Gastrocnemius medialis (tissue), 4 donors: ENCODE data around the gene ATG7. TPM values are rescaled to one million over a fixed set of nuclear protein-coding genes. Genes with fewer than 3 reads are reported as not detected.

Experiments
- ATAC-seq, 2 donors: fragments of 150-250 bp; one replicate each; pipeline ENCODE4 v1.9.1; 2016
- DNase-seq, 2 donors: peaks; one replicate each; pipeline ENCODE4 v3.0.0-alpha.2; 2019
- H3K27ac ChIP-seq, 4 donors: fragments of 200-600 bp; sonication (generic); 1 replicate in 1 of 4; 2 replicates in 3 of 4; pipeline ENCODE4 v1.5.1; 2016 to 2018; ENCODE audit warnings: mild to moderate bottlenecking in 2 of 4, moderate library complexity in 1 of 4
- H3K27me3 ChIP-seq, 3 donors: fragments of 200-600 bp; sonication (generic) in 2 of 3; 1 replicate in 1 of 3; 2 replicates in 2 of 3; pipeline versions ENCODE4 v1.5.1 to v1.6.0; 2016 to 2019; ENCODE audit warnings: mild to moderate bottlenecking in 1 of 3, moderate library complexity in 1 of 3
- H3K36me3 ChIP-seq, 2 donors: fragments of 200-600 bp; sonication (generic) in 1 of 2; one replicate each; pipeline ENCODE4 v1.5.1; 2017 to 2018
- H3K4me1 ChIP-seq, 2 donors: fragments of 200-600 bp; sonication (generic) in 1 of 2; one replicate each; pipeline ENCODE4 v1.5.1; 2016 to 2017; ENCODE audit warnings: mild to moderate bottlenecking in 2 of 2
- H3K4me3 ChIP-seq, 4 donors: fragments of 200-600 bp; sonication (generic) in 3 of 4; 1 replicate in 1 of 4; 2 replicates in 3 of 4; pipeline ENCODE4 v1.5.1; 2016 to 2019; ENCODE audit warnings: mild to moderate bottlenecking in 2 of 4
- H3K9me3 ChIP-seq, 3 donors: fragments of 200-600 bp; sonication (generic) in 2 of 3; 1 replicate in 1 of 3; 2 replicates in 2 of 3; pipeline ENCODE4 v1.5.1; 2016 to 2019
- CTCF ChIP-seq, 5 experiments: fragments of 450-650 bp in 3 of 5; fragments of 200-600 bp in 2 of 5; sonication (generic) in 2 of 5; IDR thresholded peaks in 4 of 5; conservative IDR thresholded peaks in 1 of 5; 1 replicate in 4 of 5; 2 replicates in 1 of 5; pipeline ENCODE4 v1.5.1; 2016 to 2019; ENCODE audit warnings: antibody characterized with exemption in 5 of 5, mild to moderate bottlenecking in 3 of 5, moderate library complexity in 3 of 5
- POLR2A ChIP-seq, 2 donors: fragments of 450-650 bp; IDR thresholded peaks; one replicate each; pipeline ENCODE4 v1.6.1; 2017; ENCODE audit warnings: antibody characterized with exemption in 2 of 2, mild to moderate bottlenecking in 2 of 2, moderate library complexity in 2 of 2
- in situ Hi-C, 4 donors: fragments of 200-750 bp; cut with MboI; loops; one replicate each; pipeline versions ENCODE4 v1.15.0 to v1.8.0; 2017; ENCODE audit warnings: low sequenced_read_pairs in 4 of 4
- intact Hi-C: fragments of 100-400 bp; cut with DNase I; formaldehyde crosslinking; loops from one replicate; pipeline ENCODE4 v1.15.1; 2023; ENCODE audit warnings: low total_unique reads
- total RNA-seq, 4 donors: library from RNA; depleted of rRNA; stranded (reverse); fragments of >200 nt; gene quantifications; one replicate each; pipeline versions ENCODE4 v1.1.0 to v1.2.3, GENCODE V29; 2016

Gene ATG7
- total RNA-seq, 4 donors from 2014 or later, result 13.5 to 29.2 (median 15.0) TPM

DNA sequence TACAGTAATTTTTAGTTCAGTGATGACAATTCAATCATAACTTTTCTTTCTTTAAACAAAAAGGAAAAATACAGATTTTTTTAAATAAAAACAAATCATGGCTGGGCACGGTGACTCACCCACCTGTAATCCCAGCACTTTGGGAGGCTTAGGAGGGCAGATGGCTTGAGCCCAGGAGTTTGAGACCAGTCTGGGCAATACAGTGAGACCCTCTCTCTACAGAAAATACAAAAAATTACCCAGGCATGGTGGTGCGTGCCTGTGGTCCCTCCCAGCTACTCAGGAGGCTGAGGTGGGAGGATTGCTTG lies 25.6 kb upstream of the ATG7 start:
- no peaks in the 10 kb centered on the region for H3K9me3 ChIP-seq
- H3K36me3 ChIP-seq, result no peaks in the 10 kb centered on the region
- in situ Hi-C loops, result loop anchor here in 1 of 4 donors (25.0 kb wide), 1 partner anchor 91 kb away; no protein-coding TSS in a partner anchor
- TF ChIP-seq POLR2A (IDR thresholded peaks at IDR 0.05) (no peak), CTCF (IDR thresholded peaks at IDR 0.05 in 4 of 5, conservative IDR thresholded peaks at IDR 0.05 in 1 of 5) (no peak)
- H3K27me3 ChIP-seq, result no peaks in the 10 kb centered on the region
- intact Hi-C loops, result no loop called here
- DNase-seq, result no peak
- no peak for ATAC-seq
- no peak overlapping the region for H3K4me3 ChIP-seq
- no peaks in the 10 kb centered on the region for H3K4me1 ChIP-seq
- H3K27ac ChIP-seq, result no peak overlapping the region

- DNase-seq, result no peak
- no peak for TF ChIP-seq POLR2A (IDR thresholded peaks at IDR 0.05)
- TF ChIP-seq CTCF (IDR thresholded peaks at IDR 0.05 in 4 of 5, conservative IDR thresholded peaks at IDR 0.05 in 1 of 5), result no peak
- H3K9me3 ChIP-seq, result no peaks in the 10 kb centered on the region
- H3K27me3 ChIP-seq, result no peaks in the 10 kb centered on the region
- intact Hi-C loops (no loop called here), in situ Hi-C loops (loop anchor here in 1 of 4 donors (25.0 kb wide), 1 partner anchor 90 kb away; no protein-coding TSS in a partner anchor)
- H3K4me1 ChIP-seq, result no peaks in the 10 kb centered on the region
- no peaks in the 10 kb centered on the region for H3K36me3 ChIP-seq
- H3K27ac ChIP-seq, result no peak overlapping the region
- no peak for ATAC-seq
- no peak overlapping the region for H3K4me3 ChIP-seq
Observed at GRCh38 chr3:11247362-11247761, 24.8 kb upstream of the ATG7 start.

GRCh38 chr3:11248596-11248995 lies 23.6 kb upstream of the ATG7 start:
- Histone ChIP-seq H3K36me3 (no peaks in the 10 kb centered on the region), H3K4me1 (no peaks in the 10 kb centered on the region), H3K4me3 (no peak overlapping the region), H3K27ac (no peak overlapping the region), H3K9me3 (no peaks in the 10 kb centered on the region), H3K27me3 (no peaks in the 10 kb centered on the region)
- ATAC-seq (no peak), DNase-seq (no peak)
- in situ Hi-C loops (loop anchor here in 1 of 4 donors (25.0 kb wide), 1 partner anchor 89 kb away; no protein-coding TSS in a partner anchor), intact Hi-C loops (no loop called here)
- no peak for TF ChIP-seq POLR2A (IDR thresholded peaks at IDR 0.05)

DNA sequence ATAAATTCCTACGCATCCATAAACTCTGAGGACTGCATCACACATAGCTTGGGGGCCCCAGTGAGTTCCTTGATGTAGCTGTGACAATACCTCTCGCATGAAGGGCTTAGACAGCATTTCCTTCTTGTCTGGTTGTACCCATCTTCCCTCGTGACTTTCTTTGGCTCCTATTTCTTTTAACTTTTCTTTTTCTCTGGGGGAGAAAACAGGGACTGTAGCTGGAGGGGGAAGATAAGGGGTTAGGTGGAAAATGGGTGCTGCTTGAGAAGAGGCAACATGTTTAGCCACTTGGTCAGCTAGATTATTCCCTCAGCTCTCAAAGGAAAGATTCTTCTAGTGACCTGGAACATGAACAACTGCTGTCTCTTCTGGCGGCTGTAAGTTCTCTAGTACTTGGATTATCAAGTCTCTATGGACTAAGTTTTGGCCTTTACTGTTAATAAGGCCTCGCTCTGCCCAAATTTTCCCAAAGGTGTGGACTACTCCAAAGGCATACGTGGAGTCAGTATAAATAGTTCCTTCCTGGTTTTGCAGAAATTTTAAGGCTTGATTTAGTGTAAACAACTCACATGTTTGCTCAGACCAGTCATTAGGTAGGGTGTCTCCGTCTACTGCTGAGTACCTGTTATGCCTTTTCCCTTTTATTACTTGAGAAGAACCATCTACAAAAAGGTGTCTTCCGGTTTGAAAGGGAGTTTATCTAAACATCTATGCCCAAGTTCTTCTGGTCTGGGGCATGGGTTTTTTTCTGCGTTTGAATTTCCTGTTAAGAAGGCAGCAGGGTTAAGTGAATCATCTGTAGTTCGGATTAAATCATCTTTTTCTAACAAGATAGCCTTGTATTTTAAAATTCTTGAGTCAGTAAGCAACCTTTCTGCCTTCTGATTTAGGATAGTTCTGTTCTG lies 21.0 kb upstream of the ATG7 start:
- in situ Hi-C loops, result no loop called here
- DNase-seq (no peak), ATAC-seq (no peak)
- Histone ChIP-seq H3K36me3 (no peaks in the 10 kb centered on the region), H3K4me1 (no peaks in the 10 kb centered on the region), H3K9me3 (no peaks in the 10 kb centered on the region), H3K27ac (no peak overlapping the region), H3K4me3 (no peak overlapping the region), H3K27me3 (no peaks in the 10 kb centered on the region)
- intact Hi-C loops, result no loop called here
- no peak for TF ChIP-seq POLR2A (IDR thresholded peaks at IDR 0.05)
- TF ChIP-seq CTCF (IDR thresholded peaks at IDR 0.05 in 4 of 5, conservative IDR thresholded peaks at IDR 0.05 in 1 of 5), result no peak

- no peak for TF ChIP-seq CTCF (IDR thresholded peaks at IDR 0.05 in 4 of 5, conservative IDR thresholded peaks at IDR 0.05 in 1 of 5)
- no peak for TF ChIP-seq POLR2A (IDR thresholded peaks at IDR 0.05)
- in situ Hi-C loops, result no loop called here
Observed at GRCh38 chr3:11251807-11252176, 20.4 kb upstream of the ATG7 start.

More at GRCh38 chr3:11251807-11252176, 20.4 kb upstream of the ATG7 start:
- intact Hi-C loops, result no loop called here
- Histone ChIP-seq H3K4me3 (no peak overlapping the region), H3K4me1 (no peaks in the 10 kb centered on the region), H3K9me3 (no peaks in the 10 kb centered on the region), H3K36me3 (no peaks in the 10 kb centered on the region), H3K27me3 (no peaks in the 10 kb centered on the region), H3K27ac (no peak overlapping the region)
- DNase-seq (no peak), ATAC-seq (no peak)
